Measurements from ENCODE around the gene ANKRD52.

The ANKRD52 gene

GRCh38 chr12:56189099-56189917 is 68.9 kb downstream of the ANKRD52 start, which contains the start of gene SMARCC2:
SMARCC2 (minus strand) TSS chr12:56189483; CDS start chr12:56189461, 22 bp downstream.
- peak; percentile 89 for DNase-seq (ENCODE audit: low read depth)
- H3K4me3 ChIP-seq (ENCODE audit: low read depth, low read length): peak within 1 kb of the TSS; percentile 84
- TF ChIP-seq CTCF (conservative IDR thresholded peaks at IDR 0.05; ENCODE audit: low read depth, low read length): peak; percentile 67

DNA sequence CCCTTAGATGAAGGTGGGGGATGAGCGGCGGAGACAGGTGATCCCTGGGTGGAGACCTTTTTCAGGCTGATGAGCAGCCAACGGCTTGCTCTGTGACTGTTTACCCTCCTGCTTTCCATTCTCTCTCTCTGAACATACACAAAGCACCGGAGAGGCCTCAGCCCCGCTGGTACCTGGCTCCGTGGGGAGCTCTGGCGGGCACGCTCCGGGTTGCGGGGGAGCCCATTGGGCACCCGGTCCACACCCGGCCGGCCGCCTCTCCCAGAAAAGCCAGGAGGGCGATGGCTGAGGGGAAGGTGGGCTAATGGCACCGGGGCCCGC is 69.4 kb downstream of the ANKRD52 start:
- no peak for TF ChIP-seq CTCF (conservative IDR thresholded peaks at IDR 0.05; ENCODE audit: low read depth, low read length)
- H3K4me3 ChIP-seq (ENCODE audit: low read depth, low read length): peak overlapping the region; percentile 77
- DNase-seq (ENCODE audit: low read depth): no peak

DNA sequence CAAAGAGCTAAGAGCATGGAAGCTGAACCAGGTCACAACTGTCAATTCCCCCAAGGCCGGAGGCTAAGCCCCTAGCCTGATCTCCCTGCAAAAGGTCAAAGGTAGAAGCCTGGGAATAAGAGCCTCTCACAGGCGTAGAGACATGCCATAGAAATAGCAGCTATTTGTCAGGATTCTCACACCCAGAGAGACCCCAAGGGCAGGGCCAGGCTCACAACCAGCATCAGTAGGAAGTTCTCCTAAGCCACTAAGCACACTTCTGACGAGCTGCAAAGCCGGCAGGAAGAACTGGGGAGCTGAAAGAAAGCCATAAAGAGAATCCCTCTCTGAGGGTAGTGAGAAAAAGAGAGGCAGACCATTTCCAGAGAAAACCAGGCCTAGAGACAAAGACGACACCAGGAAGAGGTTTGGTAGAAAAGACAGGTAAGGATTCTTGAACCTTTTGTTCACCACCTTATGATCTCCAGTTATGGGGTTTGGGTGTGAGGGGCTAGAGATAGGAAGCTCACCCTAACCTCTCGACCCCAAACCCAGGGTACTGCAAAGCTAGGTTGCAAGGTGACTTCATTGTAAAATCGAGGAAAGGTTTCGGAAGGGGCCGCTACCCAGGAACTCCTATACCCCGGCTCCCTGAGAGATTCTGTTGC is 69.9 kb downstream of the ANKRD52 start:
- H3K4me3 ChIP-seq (ENCODE audit: low read depth, low read length): peak overlapping the region; percentile 77
- no peak for TF ChIP-seq CTCF (conservative IDR thresholded peaks at IDR 0.05; ENCODE audit: low read depth, low read length)
- DNase-seq (ENCODE audit: low read depth): peak; percentile 32
